SK-N-SH (cell line): ENCODE measurements around the gene GSK3B. TPM values are rescaled to one million over a fixed set of nuclear protein-coding genes. Genes with fewer than 3 reads are reported as not detected.

Experiments
- CTCF ChIA-PET: fragments of 300-600, 350-600 bp; formaldehyde crosslinking; extraction: SDS; loops from one replicate; lab custom pipeline; 2021; lab: Yijun Ruan, JAX
- POLR2A ChIA-PET: fragments of 350-600 bp; sonication (Branson Sonifier 250); formaldehyde crosslinking; extraction: SDS; loops from one replicate; lab custom pipeline; 2020; ENCODE audit warnings: antibody characterized with exemption, inconsistent platforms; lab: Yijun Ruan, JAX
- DNase-seq: peaks from one replicate; pipeline ENCODE4 v3.0.0; 2012
- H2AFZ ChIP-seq: fragments of 200-600 bp; sonication (generic); 2 replicates; pipeline ENCODE4 v1.8.1; 2016; ENCODE audit warnings: antibody characterized with exemption, mild to moderate bottlenecking, low read depth
- H3F3A ChIP-seq: fragments of 200-600 bp; sonication (generic); replicated peaks from 2 replicates; pipeline ENCODE3; 2016; ENCODE audit warnings: antibody characterized with exemption, mild to moderate bottlenecking; ENCODE audit not compliant: insufficient read depth
- H3K27ac ChIP-seq, 2 experiments: fragments of 200-500 bp in 1 of 2; fragments of 200-600 bp in 1 of 2; sonication (Bioruptor generic) in 1 of 2; sonication (generic), shearing (Covaris generic) in 1 of 2; 2 replicates each; pipeline versions ENCODE4 v1.5.1 to v1.6.1; 2014 to 2016; ENCODE audit warnings: low read depth in 2 of 2, inconsistent platforms in 1 of 2, low read length in 1 of 2, mild to moderate bottlenecking in 1 of 2, mixed read lengths in 1 of 2
- H3K27me3 ChIP-seq: fragments of 200-600 bp; sonication (generic), shearing (Covaris generic); 2 replicates; pipeline ENCODE4 v1.6.1; 2016; ENCODE audit warnings: mixed run types; ENCODE audit not compliant: insufficient read depth
- H3K36me3 ChIP-seq, 2 experiments: fragments of 200-500 bp in 1 of 2; fragments of 200-600 bp in 1 of 2; sonication (Bioruptor generic) in 1 of 2; sonication (generic) in 1 of 2; replicated peaks in 1 of 2; 2 replicates each; pipeline versions ENCODE3 to v1.5.1; 2014 to 2016; ENCODE audit warnings: low read length in 1 of 2, mild to moderate bottlenecking in 1 of 2; ENCODE audit not compliant: insufficient read depth in 2 of 2, control insufficient read depth in 1 of 2
- H3K4me1 ChIP-seq, 2 experiments: fragments of 200-500 bp in 1 of 2; fragments of 200-600 bp in 1 of 2; sonication (Bioruptor generic) in 1 of 2; sonication (generic), shearing (Covaris generic) in 1 of 2; 2 replicates each; pipeline versions ENCODE4 v1.5.1 to v1.6.1; 2014 to 2016; ENCODE audit warnings: low read depth in 1 of 2, low read length in 1 of 2, mixed run types in 1 of 2; ENCODE audit not compliant: insufficient read depth in 2 of 2, control insufficient read depth in 1 of 2
- H3K4me2 ChIP-seq: fragments of 200-600 bp; sonication (generic), shearing (Covaris generic); 2 replicates; pipeline ENCODE4 v1.6.1; 2017; ENCODE audit warnings: mixed run types
- H3K4me3 ChIP-seq, 2 experiments: fragments of 200-500 bp in 1 of 2; fragments of 200-600 bp in 1 of 2; sonication (Bioruptor generic) in 1 of 2; sonication (generic), shearing (Covaris generic) in 1 of 2; 2 replicates each; pipeline versions ENCODE4 v1.5.1 to v1.8.1; 2014 to 2016; ENCODE audit warnings: low read depth in 2 of 2, inconsistent platforms in 1 of 2, low read length in 1 of 2, mild to moderate bottlenecking in 1 of 2, mixed read lengths in 1 of 2, moderate library complexity in 1 of 2
- H3K79me2 ChIP-seq: fragments of 200-600 bp; sonication (generic); 2 replicates; pipeline ENCODE4 v1.8.1; 2017; ENCODE audit warnings: mild to moderate bottlenecking; ENCODE audit not compliant: insufficient read depth
- H3K9ac ChIP-seq: fragments of 200-600 bp; sonication (generic); 2 replicates; pipeline ENCODE4 v1.6.1; 2017; ENCODE audit warnings: mixed run types
- H3K9me2 ChIP-seq: fragments of 200-600 bp; sonication (generic); 2 replicates; pipeline ENCODE4 v1.6.1; 2017; ENCODE audit warnings: mixed run types
- H3K9me3 ChIP-seq: fragments of 200-600 bp; sonication (generic); 2 replicates; pipeline ENCODE4 v1.6.1; 2017; ENCODE audit warnings: mixed run types, mild to moderate bottlenecking, moderate library complexity
- H4K20me1 ChIP-seq: fragments of 200-600 bp; sonication (generic); 2 replicates; pipeline ENCODE4 v1.6.1; 2017; ENCODE audit warnings: mild to moderate bottlenecking, mixed run types; ENCODE audit not compliant: insufficient read depth
- ELF1 ChIP-seq: IDR thresholded peaks from 2 replicates; pipeline ENCODE4 v1.4.0; 2012
- EP300 ChIP-seq, 2 experiments: IDR thresholded peaks; 2 replicates each; pipeline versions ENCODE4 v1.4.0 to v1.6.1; 2012; ENCODE audit warnings: borderline replicate concordance in 1 of 2, low read depth in 1 of 2, low read length in 1 of 2
- FOSL2 ChIP-seq: IDR thresholded peaks from 2 replicates; pipeline ENCODE4 v1.4.0; 2012; ENCODE audit warnings: low read depth, mild to moderate bottlenecking, moderate library complexity, borderline replicate concordance
- GABPA ChIP-seq: IDR thresholded peaks from 2 replicates; pipeline ENCODE4 v1.4.0; 2012; ENCODE audit warnings: low read depth, mild to moderate bottlenecking
- GATA2 ChIP-seq: sonication (generic); formaldehyde crosslinking; IDR thresholded peaks from 2 replicates; pipeline ENCODE4 v1.5.0; 2020; ENCODE audit warnings: mild to moderate bottlenecking, missing genetic modification reagents
- MEF2A ChIP-seq: IDR thresholded peaks from 2 replicates; pipeline ENCODE4 v1.4.0; 2012; ENCODE audit warnings: low read depth, borderline replicate concordance
- MXI1 ChIP-seq: IDR thresholded peaks from 2 replicates; pipeline ENCODE4 v1.6.1; 2012; ENCODE audit warnings: mild to moderate bottlenecking, low read depth, low read length, improper control_type of control experiment
- NFIC ChIP-seq: IDR thresholded peaks from 2 replicates; pipeline ENCODE4 v1.4.0; 2012; ENCODE audit warnings: borderline replicate concordance
- NRF1 ChIP-seq: IDR thresholded peaks from 2 replicates; pipeline ENCODE4 v1.6.1; 2012; ENCODE audit warnings: low read depth, mild to moderate bottlenecking, low read length
- POLR2AphosphoS5 ChIP-seq: IDR thresholded peaks from 2 replicates; pipeline ENCODE4 v1.6.1; 2012; ENCODE audit warnings: low read depth, low read length
- RCOR1 ChIP-seq: fragments of 150-350 bp; IDR thresholded peaks from 2 replicates; pipeline ENCODE4 v1.6.1; 2017; ENCODE audit warnings: antibody characterized with exemption, low read length
- TAF1 ChIP-seq: IDR thresholded peaks from 2 replicates; pipeline ENCODE4 v1.6.1; 2012; ENCODE audit warnings: low read depth, mild to moderate bottlenecking, low read length, moderate library complexity, borderline replicate concordance
- TEAD4 ChIP-seq: IDR thresholded peaks from 2 replicates; pipeline ENCODE4 v1.4.0; 2012; ENCODE audit warnings: mild to moderate bottlenecking, borderline replicate concordance; ENCODE audit not compliant: insufficient read depth
- YY1 ChIP-seq: IDR thresholded peaks from 2 replicates; pipeline ENCODE4 v1.4.0; 2012; ENCODE audit warnings: low read depth, mild to moderate bottlenecking
- WGBS: methylation state at CpG from one replicate; pipeline ENCODE4 v1.1.6; 2017; ENCODE audit warnings: low lambda C conversion rate; 5-methylcytosine and 5-hydroxymethylcytosine counted together
- polyA plus RNA-seq, 3 experiments: library from polyadenylated mRNA; depleted of rRNA; stranded (reverse); fragments of >200 nt; gene quantifications; 2 replicates each; pipeline ENCODE4 v1.2.3, GENCODE V29; 2012
- TF ChIP-seq, protein P1 (sequence below): IDR thresholded peaks from 2 replicates; pipeline ENCODE4 v1.4.0; 2012; ENCODE audit warnings: low read depth
- TF ChIP-seq, protein P2 (sequence below): IDR thresholded peaks from 2 replicates; pipeline ENCODE4 v1.4.0; 2012; ENCODE audit warnings: low read depth, borderline replicate concordance
- TF ChIP-seq, protein P3 (sequence below): IDR thresholded peaks from 2 replicates; pipeline ENCODE4 v1.4.0; 2012; ENCODE audit warnings: low read depth, borderline replicate concordance

Gene GSK3B
- polyA plus RNA-seq, 1 of the 3 experiments (the other 2 are of a cell fraction): 15.9 TPM

DNA sequence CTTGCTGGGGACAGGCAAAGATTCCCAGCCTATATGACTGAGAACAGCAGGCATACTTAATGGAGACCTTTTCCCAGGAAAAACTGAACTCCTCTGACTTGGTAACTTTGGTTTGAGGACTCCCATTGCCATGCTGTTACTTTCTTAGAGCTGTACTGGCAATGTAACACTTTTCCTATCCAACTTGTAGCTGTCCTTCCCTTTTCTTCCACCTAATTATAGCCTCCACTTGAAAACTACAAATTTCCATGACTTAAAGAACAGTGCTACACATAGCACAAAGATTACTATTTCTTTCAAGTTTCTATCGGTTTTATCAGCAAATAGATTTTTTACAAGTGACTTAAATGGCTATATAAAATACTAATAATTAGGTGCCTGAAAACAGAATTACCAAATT, 116.9 kb downstream of the GSK3B start:
- 95% methylated on average over 1 of the region's 1 CpG for WGBS
- CTCF ChIA-PET: no interaction called here
- POLR2A ChIA-PET: no interaction called here

DNA sequence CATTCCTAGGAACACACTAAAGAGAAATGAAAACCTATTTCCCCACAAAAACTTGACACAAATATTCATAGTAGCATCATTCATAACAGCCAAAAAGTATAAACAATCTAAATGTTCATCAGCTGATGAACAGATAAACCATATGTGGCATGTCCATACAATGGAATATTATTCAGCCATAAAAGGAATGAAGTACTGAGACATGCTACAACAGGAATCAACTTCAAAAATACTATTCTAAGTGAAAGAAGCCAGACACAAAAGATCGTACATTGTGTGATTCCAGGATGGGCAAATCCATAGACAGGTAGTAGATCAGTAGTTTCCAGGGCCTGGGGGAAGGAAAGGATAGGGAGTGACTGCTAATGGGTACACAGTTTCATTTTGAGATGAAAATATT, 118.0 kb downstream of the GSK3B start:
- H3K79me2 ChIP-seq: peaks cover 90% of the 10 kb centered on the region
- CTCF ChIA-PET: no interaction called here
- peaks cover 0 to 13% of the 10 kb centered on the region in 2 experiments for H3K36me3 ChIP-seq
- no peak overlapping the region for H3K4me3 ChIP-seq
- H3F3A ChIP-seq: peaks cover 7% of the 10 kb centered on the region
- DNase-seq: no peak
- H3K9me3 ChIP-seq: no peaks in the 10 kb centered on the region
- 100% methylated on average over 1 of the region's 1 CpG for WGBS
- peaks cover 0 to 2% of the 10 kb centered on the region in 2 experiments; a peak in 1 of 4 replicates for H3K4me1 ChIP-seq
- no peak overlapping the region for H2AFZ ChIP-seq
- peaks cover 50% of the 10 kb centered on the region for H4K20me1 ChIP-seq
- POLR2A ChIA-PET: no interaction called here
- H3K27ac ChIP-seq: no peak overlapping the region
- TF ChIP-seq MXI1 (no peak), TEAD4 (no peak)
- TF ChIP-seq, protein P1, sequence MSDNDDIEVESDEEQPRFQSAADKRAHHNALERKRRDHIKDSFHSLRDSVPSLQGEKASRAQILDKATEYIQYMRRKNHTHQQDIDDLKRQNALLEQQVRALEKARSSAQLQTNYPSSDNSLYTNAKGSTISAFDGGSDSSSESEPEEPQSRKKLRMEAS: no peak
- H3K9me2 ChIP-seq: no peaks in the 10 kb centered on the region
- H3K27me3 ChIP-seq: no peaks in the 10 kb centered on the region
- no peak overlapping the region for H3K4me2 ChIP-seq
- H3K9ac ChIP-seq: no peak overlapping the region

More for the DNA sequence above, 116.9 kb downstream of the GSK3B start:
- Histone ChIP-seq H4K20me1 (peaks cover 56% of the 10 kb centered on the region), H2AFZ (no peak overlapping the region), H3K4me3 (no peak overlapping the region), H3K4me1 (peaks cover 0 to 2% of the 10 kb centered on the region in 2 experiments; a peak in 1 of 4 replicates), H3F3A (peaks cover under 1% of the 10 kb centered on the region), H3K79me2 (peaks cover 92% of the 10 kb centered on the region), H3K27me3 (no peaks in the 10 kb centered on the region), H3K9ac (no peak overlapping the region), H3K27ac (no peak overlapping the region), H3K36me3 (peaks cover 3 to 13% of the 10 kb centered on the region in 2 experiments), H3K9me2 (no peaks in the 10 kb centered on the region), H3K9me3 (no peaks in the 10 kb centered on the region), H3K4me2 (no peak overlapping the region)
- no peak for DNase-seq
- TF ChIP-seq RCOR1: no peak
- no peak for TF ChIP-seq ELF1
- no peak for TF ChIP-seq EP300 (IDR thresholded peaks at IDR 0.05; ENCODE audit: borderline replicate concordance in 1 of 2, low read depth in 1 of 2, low read length in 1 of 2)
- TF ChIP-seq, protein P2, sequence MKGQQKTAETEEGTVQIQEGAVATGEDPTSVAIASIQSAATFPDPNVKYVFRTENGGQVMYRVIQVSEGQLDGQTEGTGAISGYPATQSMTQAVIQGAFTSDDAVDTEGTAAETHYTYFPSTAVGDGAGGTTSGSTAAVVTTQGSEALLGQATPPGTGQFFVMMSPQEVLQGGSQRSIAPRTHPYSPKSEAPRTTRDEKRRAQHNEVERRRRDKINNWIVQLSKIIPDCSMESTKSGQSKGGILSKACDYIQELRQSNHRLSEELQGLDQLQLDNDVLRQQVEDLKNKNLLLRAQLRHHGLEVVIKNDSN: no peak
- TF ChIP-seq, protein P1: no peak
- TF ChIP-seq YY1: no peak
- TF ChIP-seq POLR2AphosphoS5: no peak
- no peak for TF ChIP-seq GATA2
- no peak for TF ChIP-seq NFIC
- TF ChIP-seq GABPA: no peak
- no peak for TF ChIP-seq NRF1
- no peak for TF ChIP-seq FOSL2
- no peak for TF ChIP-seq MEF2A
- TF ChIP-seq TAF1: no peak
- TF ChIP-seq, protein P3, sequence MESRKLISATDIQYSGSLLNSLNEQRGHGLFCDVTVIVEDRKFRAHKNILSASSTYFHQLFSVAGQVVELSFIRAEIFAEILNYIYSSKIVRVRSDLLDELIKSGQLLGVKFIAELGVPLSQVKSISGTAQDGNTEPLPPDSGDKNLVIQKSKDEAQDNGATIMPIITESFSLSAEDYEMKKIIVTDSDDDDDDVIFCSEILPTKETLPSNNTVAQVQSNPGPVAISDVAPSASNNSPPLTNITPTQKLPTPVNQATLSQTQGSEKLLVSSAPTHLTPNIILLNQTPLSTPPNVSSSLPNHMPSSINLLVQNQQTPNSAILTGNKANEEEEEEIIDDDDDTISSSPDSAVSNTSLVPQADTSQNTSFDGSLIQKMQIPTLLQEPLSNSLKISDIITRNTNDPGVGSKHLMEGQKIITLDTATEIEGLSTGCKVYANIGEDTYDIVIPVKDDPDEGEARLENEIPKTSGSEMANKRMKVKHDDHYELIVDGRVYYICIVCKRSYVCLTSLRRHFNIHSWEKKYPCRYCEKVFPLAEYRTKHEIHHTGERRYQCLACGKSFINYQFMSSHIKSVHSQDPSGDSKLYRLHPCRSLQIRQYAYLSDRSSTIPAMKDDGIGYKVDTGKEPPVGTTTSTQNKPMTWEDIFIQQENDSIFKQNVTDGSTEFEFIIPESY: no peak
